Uterus (tissue), 2 donors: Measurements from ENCODE around the gene GSX2.

Source experiments
- CTCF ChIP-seq, 4 experiments: fragments of 200-600 bp in 2 of 4; fragments of 450-650 bp in 2 of 4; sonication (generic) in 2 of 4; IDR thresholded peaks; one replicate each; pipeline ENCODE4 v1.5.1; 2016 to 2019; ENCODE audit warnings: antibody characterized with exemption in 4 of 4, mild to moderate bottlenecking in 2 of 4, moderate library complexity in 1 of 4
- POLR2A ChIP-seq, 2 donors: fragments of 450-650 bp; IDR thresholded peaks; one replicate each; pipeline ENCODE4 v1.6.1; 2016; ENCODE audit warnings: antibody characterized with exemption in 2 of 2, mild to moderate bottlenecking in 1 of 2, moderate library complexity in 1 of 2

- no peak for TF ChIP-seq CTCF (IDR thresholded peaks at IDR 0.05)
- no peak for TF ChIP-seq POLR2A (IDR thresholded peaks at IDR 0.05)
Observed at GRCh38 chr4:54144199-54144598, 44.2 kb downstream of the GSX2 start.
